HT1080 (cell line): Measurements from ENCODE around the gene E2F6. TPM values are rescaled to one million over a fixed set of nuclear protein-coding genes. Genes with fewer than 3 reads are reported as not detected.

Experiments
- DNase-seq: peaks from one replicate; pipeline ENCODE4 v3.0.0-alpha.2; 2015; ENCODE audit warnings: low read depth
- polyA plus RNA-seq, 2 experiments: library from polyadenylated mRNA; depleted of rRNA; stranded (reverse); fragments of >200 nt; gene quantifications; 2 replicates each; pipeline ENCODE4 v1.2.3, GENCODE V29; 2015
- total RNA-seq: library from RNA; depleted of rRNA; stranded (reverse); fragments of >200 nt; shearing (Covaris generic); gene quantifications from 2 replicates; pipeline ENCODE4 v1.2.3, GENCODE V29; 2014; rRNA removed

The E2F6 gene
- total RNA-seq, result 19.3 and 21.4 TPM in 2 replicates
- polyA plus RNA-seq (2015; cell fraction: cytosol; rRNA removed), result 19.1 and 23.3 TPM in 2 replicates
- polyA plus RNA-seq (2015; cell fraction: nucleus; rRNA removed), result 17.2 and 25.1 TPM in 2 replicates

- peak; percentile 94 for DNase-seq
Measured at GRCh38 chr2:11465485-11466306, at the start of gene E2F6. Gene E2F6, minus strand, starts transcription at chr2:11466161. Its CDS starts 282 bp downstream, at chr2:11465879.

DNA sequence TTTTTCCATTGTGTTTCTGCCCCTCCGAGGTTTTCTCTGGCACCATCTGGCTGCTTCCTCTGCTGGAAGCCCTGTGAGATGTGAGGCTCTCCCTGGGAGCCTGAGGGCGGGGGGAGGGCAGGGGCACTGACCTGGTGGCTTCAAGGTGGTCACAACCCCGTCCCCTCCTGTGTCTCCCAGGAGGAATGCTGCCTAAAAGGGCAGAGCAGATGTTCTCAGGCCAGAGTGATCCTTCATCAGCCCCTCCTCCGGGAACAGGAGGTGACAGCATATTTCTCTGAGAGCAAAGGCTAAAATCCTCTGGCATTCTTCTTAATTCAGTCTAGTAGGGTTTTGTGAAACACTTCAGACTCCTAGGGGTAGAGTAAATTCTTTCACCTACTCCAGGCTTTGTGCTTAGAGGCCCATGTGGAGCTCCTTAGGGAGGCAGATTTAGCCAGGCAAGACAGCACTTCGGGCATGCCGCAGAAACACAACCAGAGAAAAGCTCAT is 49.6 kb upstream of the E2F6 start:
- no peak for DNase-seq

GRCh38 chr2:11514904-11515303 is 48.9 kb upstream of the E2F6 start:
- no peak for DNase-seq

GRCh38 chr2:11514081-11514730 is 48.2 kb upstream of the E2F6 start:
- no peak for DNase-seq

GRCh38 chr2:11513319-11513718 is 47.4 kb upstream of the E2F6 start:
- DNase-seq, result no peak

DNA sequence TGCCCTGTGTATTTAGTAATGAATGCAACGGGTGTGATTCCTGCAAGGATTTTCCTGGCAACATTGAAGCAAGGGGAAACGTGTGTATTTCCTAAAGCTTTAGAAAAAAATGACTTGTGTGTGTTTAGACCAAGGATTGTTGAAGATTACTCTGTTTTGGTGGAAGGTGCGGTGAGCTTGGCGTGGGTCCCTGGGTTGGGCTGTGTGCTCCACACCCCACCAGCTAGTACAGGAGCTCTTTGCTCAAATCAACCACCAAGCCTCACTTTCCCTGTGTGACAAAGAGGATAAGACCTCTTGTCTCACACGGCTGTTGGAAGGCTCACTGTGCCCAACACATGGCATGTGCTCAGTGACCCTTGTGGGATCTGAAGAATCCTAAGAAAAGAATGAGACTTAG is 46.5 kb upstream of the E2F6 start:
- no peak for DNase-seq

- DNase-seq, result no peak
Measured at GRCh38 chr2:11509657-11510360, 43.8 kb upstream of the E2F6 start.

GRCh38 chr2:11508279-11508678 is 42.3 kb upstream of the E2F6 start:
- no peak for DNase-seq

DNA sequence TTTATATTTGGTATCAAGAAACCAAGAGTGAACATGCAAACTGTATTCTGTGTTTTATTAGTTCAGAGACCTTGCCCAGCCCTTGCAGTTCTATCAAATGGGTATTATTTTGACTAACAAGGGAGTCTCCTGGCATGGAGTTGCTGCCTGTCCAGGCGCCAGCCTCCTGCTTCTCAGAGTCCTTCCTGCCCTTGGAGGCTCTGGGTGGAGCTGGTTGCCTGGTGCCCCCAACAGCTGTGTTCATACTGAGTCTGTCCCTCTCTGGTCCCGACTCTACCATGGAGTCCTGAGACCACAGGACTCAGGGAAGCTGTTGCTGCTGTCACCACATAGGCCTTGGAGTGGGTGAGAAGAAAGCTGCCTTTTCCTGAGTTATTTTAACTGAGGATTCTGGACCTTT is 41.6 kb upstream of the E2F6 start:
- no peak for DNase-seq

- no peak for DNase-seq
Measured at GRCh38 chr2:11506611-11506969, 40.6 kb upstream of the E2F6 start.

DNA sequence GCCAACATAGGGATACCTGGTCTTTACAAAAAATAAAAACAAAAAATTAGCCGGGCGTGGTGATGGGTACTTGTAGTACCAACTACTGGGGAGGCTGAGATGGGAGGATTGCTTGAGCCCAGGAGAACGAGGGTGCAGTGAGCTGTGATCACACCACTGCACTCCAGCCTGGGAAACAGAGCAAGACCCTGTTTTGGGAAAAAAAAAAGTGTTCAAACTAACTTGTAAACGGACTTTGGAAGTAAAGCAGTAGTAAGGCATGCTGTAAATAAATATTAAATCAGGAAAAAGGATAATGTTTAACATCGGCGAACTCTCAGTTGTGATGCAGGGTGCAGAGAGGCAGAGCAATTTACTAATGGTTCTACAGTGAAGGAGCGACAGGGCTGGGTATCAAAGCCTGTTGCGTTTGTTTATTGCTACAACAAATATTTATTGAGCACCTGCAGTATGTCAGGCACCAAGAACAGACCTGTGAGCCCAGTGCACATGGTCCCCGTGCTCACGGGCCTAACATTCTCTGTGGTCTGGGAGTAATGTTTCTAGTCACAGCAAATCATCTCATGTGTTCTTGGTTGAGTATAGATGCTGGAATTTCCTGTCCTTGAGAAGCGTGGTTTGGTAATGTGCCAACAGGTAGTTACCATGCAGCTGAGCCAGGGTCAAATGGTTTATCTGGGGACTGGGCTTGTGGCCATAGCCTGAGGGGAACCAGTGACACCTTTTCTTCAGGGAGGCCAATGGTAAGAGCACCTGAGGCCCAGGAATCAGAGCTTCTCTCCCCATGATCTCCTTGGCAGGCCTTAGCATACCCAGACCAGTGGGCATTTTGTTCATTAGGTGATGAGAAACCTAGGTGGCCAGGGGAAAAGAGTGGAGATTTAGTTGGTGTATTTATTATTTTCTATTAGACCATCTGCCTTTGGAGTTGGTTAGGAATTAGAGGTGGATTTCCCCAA is 40.0 kb upstream of the E2F6 start:
- DNase-seq, result peak; percentile 64

- no peak for DNase-seq
Measured at GRCh38 chr2:11503354-11503927, 37.5 kb upstream of the E2F6 start.

- DNase-seq, result peak; percentile 21
Measured at GRCh38 chr2:11502740-11503292, 36.9 kb upstream of the E2F6 start.

DNA sequence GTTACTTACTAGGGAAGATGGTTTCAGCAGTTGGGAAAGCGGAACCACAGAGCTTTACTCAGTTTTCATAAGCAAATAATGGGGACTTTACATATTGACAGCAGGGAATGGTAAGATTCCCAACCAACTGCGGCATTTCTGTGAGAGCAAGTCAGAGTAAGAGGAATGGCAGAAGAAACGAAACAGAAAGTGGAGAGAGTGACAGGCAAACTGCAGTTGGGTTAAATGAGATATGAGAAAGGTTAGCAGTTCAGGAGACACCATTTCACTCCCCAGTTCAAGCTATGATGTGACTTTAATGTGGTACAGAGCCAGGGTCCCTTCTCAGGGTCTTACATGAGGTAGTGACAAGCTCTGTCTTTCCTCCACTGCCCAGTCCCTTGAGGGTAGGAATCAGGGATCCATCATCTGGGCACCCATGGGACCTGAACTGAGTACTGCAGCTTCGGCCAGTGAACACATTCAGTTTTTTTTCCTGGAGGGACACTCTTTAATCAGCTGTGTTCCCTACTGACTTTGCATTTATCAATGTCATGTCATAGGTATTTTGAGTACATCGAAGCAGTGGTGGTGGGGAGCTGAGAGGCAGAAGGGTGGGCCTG is 34.8 kb upstream of the E2F6 start:
- DNase-seq, result no peak

DNA sequence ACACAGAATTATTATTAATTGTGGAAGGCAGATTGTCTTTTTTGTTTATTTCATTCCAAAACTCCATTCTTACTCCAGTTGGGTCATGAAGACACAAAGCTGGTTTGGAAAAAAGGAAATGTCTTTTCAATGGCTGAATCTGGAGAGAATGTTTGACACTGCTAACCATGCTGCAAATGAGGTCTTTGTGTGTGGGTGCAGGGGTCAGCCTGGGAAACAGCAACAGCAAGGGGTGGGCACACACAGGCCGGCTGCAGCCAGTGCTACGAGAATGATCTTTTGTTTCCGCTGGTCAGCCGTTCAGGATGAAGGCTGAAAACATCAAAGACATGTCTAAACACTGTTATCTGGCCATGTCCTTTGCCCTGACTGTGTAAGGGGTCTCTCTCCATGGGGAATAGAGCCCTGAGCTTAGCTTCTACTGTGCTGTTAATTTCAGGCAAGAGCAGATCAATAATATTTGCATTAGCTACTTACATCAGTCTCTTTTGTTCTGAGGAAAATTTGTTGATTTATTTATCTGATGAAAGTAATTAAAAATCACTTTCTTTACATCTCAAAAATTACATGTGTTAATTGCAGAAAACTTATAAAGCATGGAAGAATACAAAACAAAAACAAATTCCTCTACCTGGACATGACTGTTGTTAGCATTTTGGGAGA is 33.3 kb upstream of the E2F6 start:
- DNase-seq, result no peak

DNA sequence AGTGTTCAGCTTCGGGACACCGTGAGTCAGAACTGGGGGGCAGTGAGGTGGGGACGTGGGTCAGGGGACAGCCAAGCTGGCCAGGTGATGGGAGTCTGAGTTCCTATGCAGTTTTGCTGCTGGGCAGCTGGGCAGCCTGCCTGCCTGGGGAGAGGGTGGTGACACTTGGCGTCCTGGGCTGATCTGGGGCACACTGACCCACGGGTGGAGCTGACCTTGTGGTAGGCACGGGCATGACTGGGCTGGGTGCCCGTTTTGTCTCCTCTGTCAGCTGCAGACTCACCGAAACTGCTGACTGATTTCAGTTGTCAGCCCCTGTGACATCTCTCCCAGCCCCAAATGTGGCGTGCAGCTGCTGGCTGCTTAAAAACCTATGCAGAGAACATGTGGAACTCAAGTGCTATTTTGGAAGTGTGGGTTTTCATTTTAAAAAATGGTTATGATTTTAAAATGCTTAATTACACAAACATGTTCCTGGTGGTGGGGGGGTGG is 32.6 kb upstream of the E2F6 start:
- no peak for DNase-seq

GRCh38 chr2:11495844-11496681 is 30.1 kb upstream of the E2F6 start:
- DNase-seq, result no peak

DNA sequence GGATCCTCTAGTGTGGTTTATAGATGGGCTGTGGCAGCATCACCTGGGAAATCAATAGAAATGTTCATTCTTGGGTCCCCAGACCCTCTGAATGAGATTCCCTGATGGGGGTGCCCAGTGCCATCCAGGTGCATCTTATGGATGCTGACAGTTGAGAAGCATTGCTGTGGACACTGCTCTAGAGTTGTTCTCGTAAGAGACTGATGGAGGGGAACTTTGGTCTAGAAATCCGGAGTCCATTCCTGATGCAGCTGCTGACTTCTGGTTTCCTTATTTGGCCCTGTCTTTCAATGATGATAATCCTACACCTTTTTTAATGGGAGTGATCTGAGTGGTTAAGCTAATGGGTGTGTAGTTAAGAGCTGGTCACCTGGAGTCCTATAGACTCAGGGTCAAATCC is 28.3 kb upstream of the E2F6 start:
- no peak for DNase-seq
